Ovary (tissue), 9 donors: ENCODE data around the gene CDC42EP2. TPM values are rescaled to one million over a fixed set of nuclear protein-coding genes. Genes with fewer than 3 reads are reported as not detected.

Source experiments
- DNase-seq, 5 donors: peaks; one replicate each; pipeline ENCODE4 v3.0.0-alpha.2; 2019 to 2020
- H3K27ac ChIP-seq, 2 donors: fragments of 200-600 bp; one replicate each; pipeline versions ENCODE4 v1.5.1 to v1.8.0; 2019 to 2022
- H3K27me3 ChIP-seq: fragments of 200-600 bp; one replicate; pipeline ENCODE4 v1.8.0; 2022
- H3K36me3 ChIP-seq: fragments of 200-600 bp; sonication (generic); one replicate; pipeline ENCODE4 v1.5.1; 2019
- H3K4me1 ChIP-seq: one replicate; pipeline ENCODE4 v1.8.1; 2013; ENCODE audit warnings: mild to moderate bottlenecking, moderate library complexity; ENCODE audit not compliant: insufficient read depth
- H3K4me3 ChIP-seq: fragments of 200-600 bp; sonication (generic); one replicate; pipeline ENCODE4 v1.5.1; 2017
- H3K9me3 ChIP-seq, 2 donors: fragments of 200-600 bp in 1 of 2; sonication (generic) in 1 of 2; one replicate each; pipeline versions ENCODE4 v1.5.1 to v1.8.1; 2013 to 2019; ENCODE audit warnings: mild to moderate bottlenecking in 1 of 2, moderate library complexity in 1 of 2
- CTCF ChIP-seq, 3 donors: fragments of 450-650 bp in 2 of 3; fragments of 200-600 bp in 1 of 3; IDR thresholded peaks; one replicate each; pipeline versions ENCODE4 v1.5.1 to v1.8.0; 2016 to 2022; ENCODE audit warnings: antibody characterized with exemption in 3 of 3, mild to moderate bottlenecking in 1 of 3
- EP300 ChIP-seq: sonication (generic); formaldehyde crosslinking; IDR thresholded peaks from one replicate; pipeline ENCODE4 v1.6.1; 2017; ENCODE audit warnings: antibody characterized with exemption
- POLR2A ChIP-seq: fragments of 450-650 bp; IDR thresholded peaks from one replicate; pipeline ENCODE4 v1.6.1; 2017; ENCODE audit warnings: antibody characterized with exemption, mild to moderate bottlenecking, moderate library complexity
- WGBS, 3 donors: extraction: QIAGEN DNeasy Blood & Tissue Kit in 1 of 3; methylation state at CpG; one replicate each; pipeline versions ENCODE4 v1.1.5 to v1.1.7; 2013 to 2017; 5-methylcytosine and 5-hydroxymethylcytosine counted together
- intact Hi-C, 4 donors: fragments of 100-400 bp; cut with DNase I; formaldehyde crosslinking; loops; one replicate each; pipeline versions ENCODE4 v1.11.0 to v1.15.1; 2022 to 2023
- polyA plus RNA-seq, 2 donors: library from polyadenylated mRNA; stranded (reverse); fragments of 200-250 nt in 1 of 2; fragments of 350-450 nt in 1 of 2; fragmentation: Illumina TruSeq in 1 of 2; extraction: RNeasy Lipid Tissue Mini Kit (QIAGEN cat#74804) in 1 of 2; gene quantifications; one replicate each; pipeline ENCODE4 v1.2.3, GENCODE V29; 2013 to 2014
- total RNA-seq, 7 donors: library from RNA; depleted of rRNA in 2 of 7; stranded (reverse); fragments of >200 nt in 2 of 7; fragmentation: NEBNext Ultra II Directional in 3 of 7; extraction: Animal tissue kit (Norgen Biotek cat#: 25700) in 3 of 7; gene quantifications; one replicate each; pipeline versions ENCODE4 v1.1.0 to v1.2.4, GENCODE V29; 2016 to 2023
- donor health status: DM: no; HTN: no; CAD: no; lungs with moderate emphysema.
- donor health status: DM: no; HTN: no; CAD: no.
- donor health status: Bipolar disorder and iron deficiency.
- donor health status: DM: yes; HTN: yes; CAD: no.
- donor health status: DM: no; HTN: no; CAD: no.
- donor health status: DM: yes; HTN: yes; CAD: no.

CDC42EP2 gene
- total and polyA plus RNA-seq, 9 donors = 0.48 to 46.9 (median 19.9) TPM

DNA sequence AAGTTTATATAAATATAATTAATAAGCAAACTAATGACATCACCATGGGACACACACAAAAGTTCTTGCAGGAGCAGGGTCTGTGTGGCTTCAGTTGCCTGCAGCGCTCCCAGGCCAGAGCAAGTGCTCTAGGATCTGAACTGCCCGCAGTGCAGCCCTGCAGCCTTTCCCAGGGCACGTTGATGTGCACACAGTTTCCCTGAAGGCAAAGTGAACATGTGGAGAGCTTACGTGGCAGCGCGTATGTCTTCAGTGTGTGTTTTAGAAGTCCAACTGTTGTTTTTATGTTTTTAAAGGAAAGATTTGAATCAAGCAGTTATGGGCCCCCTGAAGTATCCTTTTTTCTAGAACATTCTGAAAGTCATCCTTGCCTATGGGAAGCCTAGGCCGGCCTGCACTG lies 38.7 kb downstream of the CDC42EP2 start:
- Histone ChIP-seq H3K27me3 (no peaks in the 10 kb centered on the region), H3K27ac (no peak overlapping the region), H3K4me1 (peaks cover 15% of the 10 kb centered on the region), H3K36me3 (no peaks in the 10 kb centered on the region), H3K4me3 (no peak overlapping the region), H3K9me3 (no peaks in the 10 kb centered on the region)
- DNase-seq = no peak
- 59 to 68% (median 66%) methylated on average over 7 of the region's 7 CpGs for WGBS, 3 donors
- no peak for TF ChIP-seq POLR2A
- TF ChIP-seq CTCF (IDR thresholded peaks at IDR 0.05) = no peak
- TF ChIP-seq EP300 = no peak
- intact Hi-C loops = no loop called here

DNA sequence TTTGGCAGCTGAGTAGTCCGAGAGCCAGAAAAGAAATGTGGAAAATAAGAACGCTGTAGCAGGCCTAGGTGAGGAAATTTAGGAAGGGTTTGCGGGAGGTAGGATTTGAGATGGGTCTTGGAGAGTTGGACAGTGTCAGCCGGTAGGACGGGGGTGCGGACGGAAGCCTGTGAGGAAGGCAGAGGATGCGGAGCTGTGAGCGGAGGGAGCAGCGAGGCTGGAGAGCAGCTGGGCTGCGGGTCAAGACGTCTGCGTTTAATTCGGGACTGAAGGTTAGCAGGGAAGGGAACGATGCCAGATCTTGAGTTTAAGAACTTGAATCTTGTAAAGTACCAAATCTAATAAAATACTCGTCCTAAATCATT lies 39.2 kb downstream of the CDC42EP2 start:
- peak in 4 of 5 donors; percentile 46 to 70 (median 54) for DNase-seq
- TF ChIP-seq EP300 = no peak
- no peak for TF ChIP-seq CTCF (IDR thresholded peaks at IDR 0.05)
- no peak for TF ChIP-seq POLR2A
- Histone ChIP-seq H3K4me1 (peaks cover 15% of the 10 kb centered on the region), H3K36me3 (no peaks in the 10 kb centered on the region), H3K27ac (peak overlapping the region in 1 of 2 donors; percentile 60), H3K27me3 (no peaks in the 10 kb centered on the region), H3K9me3 (no peaks in the 10 kb centered on the region), H3K4me3 (peak overlapping the region; percentile 63)
- intact Hi-C loops = no loop called here
- 3 to 4% (median 3%) methylated on average over 16 of the region's 16 CpGs for WGBS, 3 donors

DNA sequence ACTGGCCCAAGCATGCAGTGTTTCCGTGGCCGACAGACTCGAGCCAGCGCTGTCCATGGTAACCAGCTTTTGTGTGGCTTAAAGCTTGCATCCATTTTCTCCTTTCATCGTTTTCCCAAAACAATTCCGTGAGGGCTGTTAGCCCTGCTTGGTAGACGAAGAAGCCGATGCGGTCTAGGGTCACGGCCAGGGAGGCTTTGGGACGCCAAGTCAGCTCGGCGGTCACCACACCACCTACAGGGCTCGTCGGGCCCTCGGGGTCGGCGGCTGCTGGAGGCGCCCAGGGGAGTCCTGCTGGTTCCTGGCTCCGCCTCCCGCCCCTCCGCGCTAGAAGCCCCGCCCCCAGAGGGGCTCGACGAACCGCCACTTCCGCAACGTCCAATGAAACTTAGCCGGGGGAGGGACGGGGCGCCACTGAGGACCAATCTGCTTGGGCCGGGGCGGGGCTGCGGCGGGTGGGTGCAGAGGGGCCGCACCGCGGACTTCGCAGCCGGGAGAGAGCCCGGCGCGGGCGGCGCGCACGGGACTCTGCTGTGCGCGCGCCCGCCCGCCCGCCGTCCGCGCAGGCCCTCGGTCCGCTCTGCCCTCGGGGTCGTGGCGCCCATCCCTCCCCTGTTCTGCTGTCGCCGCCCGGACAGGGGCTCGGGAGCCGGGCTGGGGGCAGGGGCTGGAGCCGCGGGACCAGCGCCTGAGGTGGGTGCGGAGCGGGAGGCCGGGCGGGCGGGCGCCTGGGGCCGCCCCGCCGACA lies 39.8 kb downstream of the CDC42EP2 start, which contains the start of gene TIGD3:
Gene TIGD3 (plus strand): TSS at position 487 of the 748 bp plus-strand sequence. CDS start 1,058 bp downstream, outside the sequence.
- peaks cover 15% of the 10 kb centered on the region for H3K4me1 ChIP-seq
- DNase-seq = peak; percentile 98 to 99 (median 98)
- peak within 1 kb of the TSS in 1 of 2 donors; percentile 60 for H3K27ac ChIP-seq
- H3K27me3 ChIP-seq = no peaks in the 10 kb centered on the region
- H3K9me3 ChIP-seq = no peaks in the 10 kb centered on the region
- intact Hi-C loops = no loop called here
- peak; percentile 62 for TF ChIP-seq POLR2A
- no peak for TF ChIP-seq CTCF (IDR thresholded peaks at IDR 0.05)
- no peak for TF ChIP-seq EP300
- H3K36me3 ChIP-seq = no peaks in the 10 kb centered on the region
- WGBS, 3 donors = 0 to 1% (median 1%) methylated on average over 64 to 79 of the region's 79 CpGs
- H3K4me3 ChIP-seq = peak within 1 kb of the TSS; percentile 63

DNA sequence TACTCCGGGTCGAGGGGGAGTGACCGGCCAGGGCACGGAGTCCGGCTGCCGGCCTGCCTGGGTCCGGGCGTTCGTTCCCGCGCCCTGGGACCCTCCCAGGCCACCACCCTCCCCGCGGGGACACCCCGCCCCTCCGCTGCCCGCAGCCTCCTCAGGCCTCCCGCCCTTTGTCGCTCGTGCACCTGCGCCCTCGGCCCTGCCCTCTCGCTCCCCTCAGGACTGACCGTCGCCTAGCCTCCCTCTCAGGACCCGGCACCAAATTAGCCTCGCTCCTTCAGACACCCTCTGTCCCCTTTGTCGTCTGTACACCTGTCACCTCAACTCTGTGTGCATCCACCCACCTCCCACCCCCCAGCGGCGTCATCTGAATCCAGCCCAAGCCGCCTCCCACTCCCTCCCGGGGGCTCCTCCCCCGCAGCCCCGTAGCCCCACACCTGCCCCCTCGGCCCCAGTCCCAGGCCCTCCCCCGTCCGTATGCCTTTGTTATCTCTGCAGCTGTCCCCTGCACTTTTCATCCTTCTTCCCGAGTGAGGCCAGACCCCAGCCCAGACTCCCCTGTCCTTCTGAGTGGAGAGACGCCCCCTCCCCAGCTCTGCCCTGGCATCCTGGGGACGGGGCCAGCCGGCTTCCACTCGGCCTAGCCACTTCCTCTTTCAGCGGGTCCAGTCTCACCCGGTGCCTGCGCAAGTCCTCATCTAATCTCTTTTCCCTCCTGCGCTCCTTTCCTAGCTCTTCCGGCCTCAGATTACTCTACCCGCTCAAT lies 40.5 kb downstream of the CDC42EP2 start:
- no peaks in the 10 kb centered on the region for H3K36me3 ChIP-seq
- no peaks in the 10 kb centered on the region for H3K27me3 ChIP-seq
- intact Hi-C loops = no loop called here
- TF ChIP-seq EP300 (no peak), CTCF (IDR thresholded peaks at IDR 0.05) (no peak), POLR2A (no peak)
- 1 to 2% (median 2%) methylated on average over 41 to 47 of the region's 47 CpGs for WGBS, 3 donors
- peak in 3 of 5 donors; percentile 37 to 60 (median 52) for DNase-seq
- peaks cover 15% of the 10 kb centered on the region for H3K4me1 ChIP-seq
- H3K4me3 ChIP-seq = peak overlapping the region; percentile 63
- no peak overlapping the region for H3K27ac ChIP-seq
- no peaks in the 10 kb centered on the region for H3K9me3 ChIP-seq
